GM11168 (cell line): ENCODE measurements around the gene SNX14.
"Not testable (repeated sequence)": the region's sequence is repeated elsewhere in the genome, so short reads cannot be mapped to it uniquely, and the experiment has no call there.

ENCODE experiments used
- in situ Hi-C: fragments of 300-500 bp; cut with MboI; formaldehyde crosslinking; loops from one replicate; pipeline ENCODE4 v1.12.0; 2022; ENCODE audit warnings: low sequenced_read_pairs; ENCODE audit not compliant: unreplicated experiment

SNX14 gene, protein sequence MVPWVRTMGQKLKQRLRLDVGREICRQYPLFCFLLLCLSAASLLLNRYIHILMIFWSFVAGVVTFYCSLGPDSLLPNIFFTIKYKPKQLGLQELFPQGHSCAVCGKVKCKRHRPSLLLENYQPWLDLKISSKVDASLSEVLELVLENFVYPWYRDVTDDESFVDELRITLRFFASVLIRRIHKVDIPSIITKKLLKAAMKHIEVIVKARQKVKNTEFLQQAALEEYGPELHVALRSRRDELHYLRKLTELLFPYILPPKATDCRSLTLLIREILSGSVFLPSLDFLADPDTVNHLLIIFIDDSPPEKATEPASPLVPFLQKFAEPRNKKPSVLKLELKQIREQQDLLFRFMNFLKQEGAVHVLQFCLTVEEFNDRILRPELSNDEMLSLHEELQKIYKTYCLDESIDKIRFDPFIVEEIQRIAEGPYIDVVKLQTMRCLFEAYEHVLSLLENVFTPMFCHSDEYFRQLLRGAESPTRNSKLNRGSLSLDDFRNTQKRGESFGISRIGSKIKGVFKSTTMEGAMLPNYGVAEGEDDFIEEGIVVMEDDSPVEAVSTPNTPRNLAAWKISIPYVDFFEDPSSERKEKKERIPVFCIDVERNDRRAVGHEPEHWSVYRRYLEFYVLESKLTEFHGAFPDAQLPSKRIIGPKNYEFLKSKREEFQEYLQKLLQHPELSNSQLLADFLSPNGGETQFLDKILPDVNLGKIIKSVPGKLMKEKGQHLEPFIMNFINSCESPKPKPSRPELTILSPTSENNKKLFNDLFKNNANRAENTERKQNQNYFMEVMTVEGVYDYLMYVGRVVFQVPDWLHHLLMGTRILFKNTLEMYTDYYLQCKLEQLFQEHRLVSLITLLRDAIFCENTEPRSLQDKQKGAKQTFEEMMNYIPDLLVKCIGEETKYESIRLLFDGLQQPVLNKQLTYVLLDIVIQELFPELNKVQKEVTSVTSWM

GRCh38 chr6:85593438-85594196 lies at the start of gene SNX14:
SNX14 (minus strand) TSS chr6:85593858; CDS start chr6:85593718, 140 bp downstream.
- in situ Hi-C loops: no loop called here

DNA sequence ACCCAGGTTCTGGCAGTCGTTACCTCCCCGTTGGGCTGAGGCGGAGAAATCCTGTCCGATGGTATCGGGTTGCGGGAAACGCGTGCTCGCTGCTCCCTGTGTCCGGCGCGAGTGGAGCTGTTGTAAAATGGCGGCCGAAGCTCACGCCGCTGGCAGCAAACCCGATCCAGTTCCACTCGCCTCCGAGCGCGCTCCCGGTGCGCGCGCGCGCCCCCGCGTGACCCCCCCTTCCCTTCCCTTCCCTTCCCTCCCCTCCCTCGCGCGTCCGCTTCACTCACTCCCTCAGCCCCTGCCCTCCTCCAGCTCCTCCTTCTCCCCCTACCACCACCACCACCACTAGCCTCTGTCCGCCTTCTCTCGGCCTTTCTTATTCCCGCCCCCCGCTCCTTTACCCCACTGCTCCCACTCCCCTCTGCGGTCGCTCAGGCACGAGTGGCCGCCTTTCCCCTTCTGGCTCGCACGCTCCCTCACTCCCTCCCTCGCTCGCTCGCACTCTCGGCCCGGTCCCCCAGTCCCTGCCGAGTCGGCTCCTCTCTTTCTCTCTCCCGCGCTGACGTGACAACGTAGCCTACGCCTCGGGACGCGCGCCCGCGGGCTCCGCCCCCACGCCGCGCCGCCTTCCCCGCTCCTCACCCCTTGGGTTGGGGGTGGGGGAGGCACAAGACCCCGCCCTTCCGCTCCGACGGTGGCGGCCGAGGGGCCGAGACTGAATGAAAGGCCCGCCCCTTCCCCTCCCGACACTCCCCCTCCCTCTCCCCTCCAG lies 49.3 kb upstream of the SNX14 start, which contains the start of gene SYNCRIP:
Gene SYNCRIP (minus strand): TSS at position 113 of the 763 bp plus-strand sequence. CDS start 1,447 bp downstream, outside the sequence.
- in situ Hi-C loops: no loop called here

DNA sequence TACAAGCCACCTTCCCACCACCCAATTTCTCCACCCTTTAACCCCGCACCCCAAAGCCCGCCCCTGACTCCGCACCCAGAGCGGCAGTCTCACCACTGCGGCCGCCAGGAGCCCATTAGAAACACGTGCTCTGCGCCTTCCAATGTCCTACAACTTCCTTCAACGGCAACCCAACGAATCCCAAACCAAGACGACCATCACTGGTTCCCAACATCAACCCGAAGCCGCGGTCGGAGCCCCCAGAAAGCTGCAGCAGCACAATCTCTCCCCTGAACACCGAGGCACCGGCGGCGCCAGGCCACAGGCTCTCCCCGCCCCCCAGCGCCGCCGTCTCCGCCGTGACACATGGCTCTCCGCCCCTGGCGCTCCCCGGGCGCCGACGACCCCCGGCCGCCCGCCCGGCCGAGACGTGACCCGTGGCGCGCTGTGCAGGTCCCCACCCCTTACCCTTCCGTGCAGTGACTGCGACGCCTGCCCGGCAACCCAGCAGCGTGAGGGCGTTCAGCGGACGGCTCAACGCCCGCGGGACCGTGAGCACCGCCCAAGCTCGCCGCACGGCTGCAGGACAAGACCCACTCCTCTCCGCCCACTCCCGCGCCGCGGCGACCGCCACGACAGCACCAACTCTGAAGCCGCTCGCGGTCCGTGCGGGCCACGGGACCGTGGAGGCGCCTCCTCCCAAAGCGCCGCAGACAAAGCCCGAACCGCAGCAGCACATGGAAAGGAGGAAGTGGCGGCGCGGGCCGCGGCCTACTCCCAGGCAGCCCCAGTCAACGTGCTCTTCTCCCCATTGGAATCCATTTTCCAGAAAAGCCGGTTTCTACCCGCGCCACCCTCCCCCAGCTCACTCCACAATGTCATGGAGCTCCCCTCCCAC lies 48.5 kb upstream of the SNX14 start:
- in situ Hi-C loops: no loop called here

DNA sequence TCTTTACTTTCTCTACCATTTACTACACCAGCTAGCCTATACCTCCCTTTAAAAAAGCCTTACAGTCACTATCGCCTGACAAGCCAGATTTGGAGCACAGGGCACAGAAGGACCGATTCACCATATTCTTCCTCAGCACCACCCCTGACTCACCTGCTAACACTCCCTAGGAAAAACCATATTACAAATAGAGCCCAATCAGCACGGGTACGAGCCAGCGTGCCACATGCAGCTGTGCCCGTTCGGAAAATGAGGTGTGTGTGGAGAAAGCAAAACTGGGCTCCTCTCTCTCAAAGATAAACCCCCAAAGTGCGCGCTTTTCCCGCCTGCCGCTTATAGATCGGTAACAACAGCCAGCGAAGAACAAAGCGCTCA lies 47.9 kb upstream of the SNX14 start:
- in situ Hi-C loops: no loop called here

DNA sequence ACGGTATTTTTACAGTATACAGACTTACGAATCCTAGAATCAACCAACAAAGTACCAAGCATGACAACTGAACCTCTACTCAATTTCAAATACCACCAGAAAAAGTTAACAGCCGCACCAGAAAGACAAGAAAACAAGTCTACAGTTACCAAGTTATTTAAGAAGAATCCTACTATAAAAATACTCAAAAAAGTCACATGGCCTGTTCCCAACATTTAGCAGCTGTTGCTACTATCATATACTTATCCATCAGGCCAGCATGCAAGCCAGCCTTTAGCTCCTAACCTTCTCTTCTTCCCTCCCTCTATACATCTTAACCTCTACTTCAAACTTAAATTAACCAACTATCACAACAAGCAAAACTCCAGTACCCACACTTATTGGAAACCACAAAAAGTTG lies 47.2 kb upstream of the SNX14 start:
- in situ Hi-C loops: no loop called here

DNA sequence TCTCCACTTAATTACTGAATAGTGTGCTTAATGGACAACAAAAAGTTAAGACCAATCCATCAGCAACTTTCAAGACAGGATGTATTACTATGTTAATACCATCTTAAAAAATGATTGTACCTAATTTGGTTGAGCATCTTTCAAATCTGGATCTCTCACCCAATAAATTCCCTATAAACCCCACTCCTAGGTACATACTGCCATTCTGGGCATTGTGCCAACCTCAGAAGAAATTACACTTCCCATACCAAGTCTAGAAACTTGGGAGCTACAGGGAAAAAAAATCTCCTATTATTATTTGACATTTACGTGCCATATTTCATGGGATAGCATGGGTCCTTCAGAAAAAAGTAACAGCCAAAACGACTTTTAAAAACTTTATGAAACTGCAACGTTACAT lies 43.9 kb upstream of the SNX14 start:
- in situ Hi-C loops: loop anchor here (5.0 kb wide), 1 partner anchor 40 kb away; no protein-coding TSS in a partner anchor

DNA sequence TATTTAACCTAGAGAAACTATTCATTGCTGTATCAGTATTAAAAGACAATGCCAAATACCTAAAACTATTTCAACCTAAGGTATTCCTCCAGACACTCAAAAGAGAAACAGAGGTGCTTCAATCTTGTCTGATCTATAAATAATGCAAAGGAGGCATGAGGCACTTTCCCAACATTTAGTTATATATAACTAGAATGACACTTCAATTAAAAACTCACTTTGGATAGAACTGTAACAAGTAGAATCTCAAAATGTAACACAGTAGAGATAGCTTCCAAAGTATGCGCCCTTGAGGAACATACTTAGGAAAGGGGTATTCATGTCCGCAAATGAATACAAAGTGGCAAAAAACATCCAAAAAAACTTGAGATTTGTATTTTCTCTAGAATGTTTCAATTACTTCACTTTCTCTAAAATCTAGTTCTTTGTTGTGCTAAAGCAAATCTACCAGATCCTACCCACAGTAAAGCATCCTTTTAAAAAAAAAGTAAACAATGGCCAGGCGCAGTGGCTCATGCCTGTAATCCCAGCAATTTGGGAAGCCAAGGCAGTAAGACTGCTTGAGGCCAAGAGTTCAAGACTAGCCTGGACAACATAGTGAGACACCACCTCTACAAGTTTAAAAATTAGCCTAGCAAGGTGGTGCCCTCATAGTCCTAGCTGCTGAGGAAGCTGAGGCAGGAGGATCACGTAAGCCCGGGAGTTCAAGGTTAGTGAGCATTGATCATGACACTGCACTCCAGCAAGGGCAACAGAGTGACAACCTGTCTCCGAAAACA lies 38.7 kb upstream of the SNX14 start:
- in situ Hi-C loops: no loop called here

DNA sequence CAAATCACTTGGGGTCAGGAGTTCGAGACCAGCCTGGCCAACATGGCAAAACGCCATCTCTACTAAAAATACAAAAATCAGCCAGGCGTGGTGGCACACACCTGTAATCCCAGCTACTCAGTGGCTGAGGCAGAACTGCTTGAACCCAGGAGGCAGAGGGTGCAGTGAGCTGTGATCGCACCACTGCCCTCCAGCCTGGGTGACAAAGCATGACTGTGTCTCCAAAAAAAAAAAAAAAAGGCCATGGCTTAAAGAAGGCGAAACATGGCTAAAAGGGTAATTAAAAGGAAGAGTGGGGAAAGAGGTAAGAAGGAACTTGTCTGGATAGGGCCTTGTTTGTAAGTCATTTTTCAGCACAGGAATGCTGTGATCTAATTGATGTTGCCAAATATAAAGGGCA lies 37.5 kb upstream of the SNX14 start:
- in situ Hi-C loops: not testable (repeated sequence)

DNA sequence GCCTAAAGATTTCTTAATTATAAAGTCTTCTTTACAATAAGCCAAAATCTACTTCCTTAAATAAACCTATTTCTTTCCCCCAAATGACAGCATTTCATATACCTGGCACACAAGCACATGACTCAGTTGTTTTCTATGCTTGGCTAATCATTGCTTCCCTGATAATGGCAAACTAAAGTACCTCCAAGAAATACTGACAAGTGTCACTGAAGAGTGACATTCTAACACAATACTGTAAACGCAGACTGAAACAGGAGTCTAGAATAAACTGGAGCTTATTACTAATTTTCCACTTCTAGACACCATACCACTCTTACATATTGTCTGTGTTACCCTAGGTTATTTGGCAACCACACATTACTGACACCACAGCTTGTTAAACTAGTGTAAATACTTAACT lies 34.7 kb upstream of the SNX14 start:
- in situ Hi-C loops: no loop called here

- in situ Hi-C loops: no loop called here
These were observed 26.6 kb upstream of the SNX14 start for GRCh38 chr6:85620308-85620707.

GRCh38 chr6:85614780-85615179 lies 21.1 kb upstream of the SNX14 start:
- in situ Hi-C loops: no loop called here

- in situ Hi-C loops: no loop called here
These were observed 19.2 kb upstream of the SNX14 start for GRCh38 chr6:85612690-85613474.

DNA sequence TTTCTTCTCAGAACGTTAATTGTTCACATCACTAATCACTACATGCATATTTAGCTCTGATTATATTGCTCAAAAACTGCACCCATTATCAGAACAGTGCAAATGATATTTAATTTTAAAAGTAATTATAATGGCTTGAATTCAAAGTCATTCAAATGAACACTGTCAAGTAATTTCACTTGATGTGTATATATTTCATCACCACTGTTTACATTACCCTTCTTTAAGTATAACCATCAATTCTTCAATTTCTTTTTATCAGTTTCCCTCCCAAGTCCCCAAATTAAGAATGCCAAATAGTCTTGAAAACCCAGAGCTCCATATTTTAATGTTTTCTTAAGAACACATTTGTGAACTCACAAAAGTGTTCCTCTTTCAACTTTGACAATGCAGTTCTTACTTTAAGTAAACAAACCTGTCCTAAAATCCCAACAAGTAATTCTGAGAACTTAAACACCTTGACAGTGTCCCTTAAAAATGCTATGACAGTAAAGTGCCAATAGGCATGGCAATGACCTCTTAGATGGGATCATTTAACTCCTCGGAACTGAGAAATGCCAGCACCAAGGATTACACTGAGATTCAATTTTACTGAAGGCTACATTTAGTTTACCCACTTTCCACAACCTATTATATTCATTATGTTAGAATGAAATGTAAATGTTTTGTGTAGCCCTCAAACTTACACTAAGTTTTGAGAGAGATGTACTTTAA lies 16.7 kb upstream of the SNX14 start:
- in situ Hi-C loops: no loop called here

- in situ Hi-C loops: no loop called here
These were observed 8.4 kb upstream of the SNX14 start for GRCh38 chr6:85602100-85602499.

- in situ Hi-C loops: no loop called here
These were observed 7.2 kb upstream of the SNX14 start for GRCh38 chr6:85600713-85601313.
